Testis (tissue), 2 donors: ENCODE results near the gene SHANK1.

Experiments
- CTCF ChIP-seq, 3 experiments: fragments of 450-650 bp in 2 of 3; fragments of 200-600 bp in 1 of 3; sonication (generic) in 1 of 3; IDR thresholded peaks; one replicate each; pipeline ENCODE4 v1.5.1; 2016 to 2019; ENCODE audit warnings: antibody characterized with exemption in 3 of 3, mild to moderate bottlenecking in 2 of 3, moderate library complexity in 1 of 3
- POLR2A ChIP-seq: fragments of 450-650 bp; IDR thresholded peaks from one replicate; pipeline ENCODE4 v1.6.1; 2017; ENCODE audit warnings: antibody characterized with exemption, mild to moderate bottlenecking, moderate library complexity

DNA sequence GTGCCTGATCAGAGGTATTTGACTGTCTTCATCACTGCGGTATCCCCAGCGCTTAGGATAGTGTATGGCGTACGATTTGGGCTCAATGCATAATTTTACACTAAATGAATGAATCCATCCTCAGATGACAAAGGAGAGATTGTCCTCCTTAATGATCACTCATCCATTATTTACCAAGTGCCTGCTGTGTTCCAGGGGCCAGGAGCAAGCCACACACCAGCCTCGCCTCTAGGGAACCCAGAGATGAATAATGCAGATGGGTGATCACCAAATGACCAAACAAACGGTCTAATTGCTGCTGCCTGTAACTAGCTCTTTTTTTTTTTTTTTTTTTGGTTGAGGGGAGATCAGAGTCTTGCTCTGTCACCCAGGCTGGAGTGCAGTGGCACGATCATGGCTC, 44.8 kb upstream of the SHANK1 start:
- TF ChIP-seq CTCF (IDR thresholded peaks at IDR 0.05) = no peak
- TF ChIP-seq POLR2A = no peak
